H9 (cell line): ENCODE results near the gene ANTKMT. TPM values are rescaled to one million over a fixed set of nuclear protein-coding genes. Genes with fewer than 3 reads are reported as not detected.

Experiments used
- DNase-seq: peaks from one replicate; pipeline ENCODE4 v3.0.0-alpha.2; 2017
- H2AFZ ChIP-seq: one replicate; pipeline ENCODE4 v1.6.1; 2013; ENCODE audit warnings: mild to moderate bottlenecking, low read length, control low read depth, moderate library complexity
- H2AK5ac ChIP-seq: 2 replicates; pipeline ENCODE4 v1.6.1; 2013; ENCODE audit warnings: low read length, control low read depth, mixed read lengths; ENCODE audit not compliant: insufficient read length
- H2BK120ac ChIP-seq: one replicate; pipeline ENCODE4 v1.6.1; 2013; ENCODE audit warnings: low read depth, mild to moderate bottlenecking, low read length, control low read depth, inconsistent platforms; ENCODE audit not compliant: poor library complexity, severe bottlenecking
- H2BK12ac ChIP-seq: 2 replicates; pipeline ENCODE4 v1.6.1; 2013; ENCODE audit warnings: low read length, control low read depth, mixed read lengths, low read depth; ENCODE audit not compliant: insufficient read length
- H2BK15ac ChIP-seq: 2 replicates; pipeline ENCODE4 v1.6.1; 2013; ENCODE audit warnings: low read depth, low read length, control low read depth
- H2BK20ac ChIP-seq: one replicate; pipeline ENCODE4 v1.6.1; 2013; ENCODE audit warnings: low read depth, mild to moderate bottlenecking, low read length, control low read depth, inconsistent platforms; ENCODE audit not compliant: poor library complexity, severe bottlenecking
- H2BK5ac ChIP-seq: 2 replicates; pipeline ENCODE4 v1.6.1; 2013; ENCODE audit warnings: low read length, control low read depth, mixed read lengths; ENCODE audit not compliant: insufficient read length
- H3K14ac ChIP-seq: 2 replicates; pipeline ENCODE4 v1.6.1; 2013; ENCODE audit warnings: low read length, control low read depth; ENCODE audit not compliant: insufficient read depth
- H3K18ac ChIP-seq: 2 replicates; pipeline ENCODE4 v1.6.1; 2013; ENCODE audit warnings: low read depth, mild to moderate bottlenecking, mixed read lengths, low read length, control low read depth; ENCODE audit not compliant: insufficient read length
- H3K23ac ChIP-seq: 2 replicates; pipeline ENCODE4 v1.6.1; 2013; ENCODE audit warnings: low read length, control low read depth, mixed read lengths, low read depth; ENCODE audit not compliant: insufficient read length
- H3K23me2 ChIP-seq: 2 replicates; pipeline ENCODE4 v1.6.1; 2013; ENCODE audit warnings: low read depth, mild to moderate bottlenecking, mixed read lengths, low read length, control low read depth; ENCODE audit not compliant: insufficient read length, poor library complexity, severe bottlenecking
- H3K27ac ChIP-seq: 2 replicates; pipeline ENCODE4 v1.5.1; 2013; ENCODE audit warnings: low read length, control low read depth, mixed read lengths, low read depth; ENCODE audit not compliant: insufficient read length
- H3K27me3 ChIP-seq: 2 replicates; pipeline ENCODE4 v1.6.1; 2013; ENCODE audit warnings: low read length, control low read depth, inconsistent platforms; ENCODE audit not compliant: insufficient read depth
- H3K4ac ChIP-seq: 2 replicates; pipeline ENCODE4 v1.6.1; 2013; ENCODE audit warnings: low read depth, mild to moderate bottlenecking, control low read depth, inconsistent platforms, low read length, moderate library complexity
- H3K4me1 ChIP-seq: 2 replicates; pipeline ENCODE4 v1.6.1; 2013; ENCODE audit warnings: low read length, control low read depth, inconsistent platforms; ENCODE audit not compliant: insufficient read depth
- H3K4me2 ChIP-seq: 2 replicates; pipeline ENCODE4 v1.6.1; 2013; ENCODE audit warnings: low read length, control low read depth, mixed read lengths; ENCODE audit not compliant: insufficient read length, insufficient read depth
- H3K56ac ChIP-seq: 2 replicates; pipeline ENCODE4 v1.6.1; 2013; ENCODE audit warnings: low read depth, mild to moderate bottlenecking, mixed read lengths, low read length, control low read depth; ENCODE audit not compliant: insufficient read length
- H3K79me1 ChIP-seq: 2 replicates; pipeline ENCODE4 v1.6.1; 2013; ENCODE audit warnings: low read depth, mild to moderate bottlenecking, moderate library complexity, low read length, control low read depth, inconsistent platforms; ENCODE audit not compliant: insufficient read depth, poor library complexity, severe bottlenecking
- H3K79me2 ChIP-seq: 2 replicates; pipeline ENCODE4 v1.6.1; 2013; ENCODE audit warnings: low read length, control low read depth, inconsistent platforms; ENCODE audit not compliant: insufficient read depth
- H3K9ac ChIP-seq: 2 replicates; pipeline ENCODE4 v1.6.1; 2013; ENCODE audit warnings: low read length, control low read depth, mixed read lengths; ENCODE audit not compliant: insufficient read length; ENCODE audit errors: extremely low read depth
- H3K9me3 ChIP-seq: one replicate; pipeline ENCODE4 v1.6.1; 2013; ENCODE audit warnings: low read depth, low read length, inconsistent platforms; ENCODE audit not compliant: control insufficient read depth
- H3T11ph ChIP-seq: one replicate; pipeline ENCODE4 v1.6.1; 2013; ENCODE audit warnings: mild to moderate bottlenecking, low read length, control low read depth, inconsistent platforms
- H4K20me1 ChIP-seq: one replicate; pipeline ENCODE4 v1.6.1; 2013; ENCODE audit not compliant: control insufficient read depth, insufficient read length, insufficient read depth
- H4K5ac ChIP-seq: 2 replicates; pipeline ENCODE4 v1.6.1; 2013; ENCODE audit warnings: low read depth, mild to moderate bottlenecking, mixed read lengths, low read length, control low read depth; ENCODE audit not compliant: insufficient read length
- H4K8ac ChIP-seq: replicated peaks from 2 replicates; pipeline ENCODE4 v1.6.1; 2013; ENCODE audit warnings: low read length, control low read depth, mixed read lengths, low read depth; ENCODE audit not compliant: insufficient read length
- H4K91ac ChIP-seq: 2 replicates; pipeline ENCODE4 v1.6.1; 2013; ENCODE audit warnings: low read depth, mild to moderate bottlenecking, moderate library complexity, mixed read lengths, low read length, control low read depth; ENCODE audit not compliant: insufficient read length
- H3K27ac Mint-ChIP-seq, 3 experiments: 2 replicates in 2 of 3; 3 replicates in 1 of 3; pipeline ENCODE4 v1.8.0; 2020 to 2021; ENCODE audit warnings: mixed read lengths in 3 of 3, mild to moderate bottlenecking in 1 of 3, moderate library complexity in 1 of 3
- H3K27me3 Mint-ChIP-seq: 2 replicates; pipeline ENCODE4 v1.8.0; 2021; ENCODE audit warnings: low read depth, mild to moderate bottlenecking, moderate library complexity, mixed read lengths
- H3K36me3 Mint-ChIP-seq, 3 experiments: 2 replicates in 2 of 3; 3 replicates in 1 of 3; pipeline ENCODE4 v1.8.0; 2020 to 2021; ENCODE audit warnings: low read depth in 3 of 3, mixed read lengths in 3 of 3; ENCODE audit not compliant: insufficient read depth in 1 of 3
- H3K4me1 Mint-ChIP-seq, 2 experiments: 2 replicates each; pipeline ENCODE4 v1.8.0; 2020; ENCODE audit warnings: mixed read lengths in 2 of 2
- H3K4me3 Mint-ChIP-seq, 2 experiments: 2 replicates in 1 of 2; 3 replicates in 1 of 2; pipeline ENCODE4 v1.8.0; 2020 to 2021; ENCODE audit warnings: mild to moderate bottlenecking in 2 of 2, mixed read lengths in 2 of 2, moderate library complexity in 1 of 2
- H3K9me3 Mint-ChIP-seq, 2 experiments: 2 replicates in 1 of 2; 3 replicates in 1 of 2; pipeline ENCODE4 v1.8.0; 2020; ENCODE audit warnings: mild to moderate bottlenecking in 2 of 2, mixed read lengths in 2 of 2, moderate library complexity in 1 of 2
- CTCF ChIP-seq: fragments of 200-600 bp; sonication (generic); conservative IDR thresholded peaks from 3 replicates; pipeline ENCODE4 v1.8.0; 2021; ENCODE audit warnings: antibody characterized with exemption, mild to moderate bottlenecking
- WGBS: extraction: QIAGEN DNeasy Blood & Tissue Kit; methylation state at CpG from one replicate; pipeline ENCODE4 v1.1.7; 2013; ENCODE audit warnings: missing lambda C conversion rate, low lambda C conversion rate, mixed read lengths; ENCODE audit not compliant: insufficient read length; ENCODE audit errors: extremely low coverage; 5-methylcytosine and 5-hydroxymethylcytosine counted together
- total RNA-seq: library from RNA; stranded (reverse); gene quantifications from 2 replicates; pipeline ENCODE4 v1.2.1, GENCODE V29; 2021

ANTKMT gene
- total RNA-seq, 1 experiment from 2014 or later = 31.5 TPM

- no peak overlapping the region for H3K27ac Mint-ChIP-seq
- H3K4me1 ChIP-seq = no peaks in the 10 kb centered on the region
- no CpG with 5 or more reads among the region's 80 CpGs for WGBS
- H3K4ac ChIP-seq = no peak overlapping the region
- DNase-seq = peak; percentile 87
- no peaks in the 10 kb centered on the region for H3K9me3 Mint-ChIP-seq
- no peak overlapping the region for H2AK5ac ChIP-seq
- H3K79me1 ChIP-seq = no peaks in the 10 kb centered on the region
- no peaks in the 10 kb centered on the region for H3K9me3 ChIP-seq
- no peak overlapping the region for H2AFZ ChIP-seq
- H3K4me2 ChIP-seq = peak overlapping the region; percentile 87
- H3K23me2 ChIP-seq = peaks cover 11% of the 10 kb centered on the region
- peak overlapping the region; percentile 40 for H3K9ac ChIP-seq
- no peak overlapping the region for H3K56ac ChIP-seq
- no peak overlapping the region for H4K5ac ChIP-seq
- H2BK12ac ChIP-seq = no peak overlapping the region
- H4K8ac ChIP-seq = no peak overlapping the region
- H3K23ac ChIP-seq = no peak overlapping the region
- H3K18ac ChIP-seq = no peak overlapping the region
- H3K14ac ChIP-seq = no peak overlapping the region
- H4K91ac ChIP-seq = no peak overlapping the region
- TF ChIP-seq CTCF = no peak
- H3K4me3 Mint-ChIP-seq = peak overlapping the region; percentile 61 to 79
- no peaks in the 10 kb centered on the region for H4K20me1 ChIP-seq
- H3K27me3 Mint-ChIP-seq = peaks cover 12% of the 10 kb centered on the region
- H3K4me1 Mint-ChIP-seq = no peaks in the 10 kb centered on the region
- H3K27ac ChIP-seq = no peak overlapping the region
- H3K79me2 ChIP-seq = no peaks in the 10 kb centered on the region
- no peak overlapping the region for H2BK15ac ChIP-seq
- H2BK5ac ChIP-seq = no peak overlapping the region
- H2BK20ac ChIP-seq = no peak overlapping the region
- H3K36me3 Mint-ChIP-seq = peaks cover 0 to 8% (median 0%) of the 10 kb centered on the region in 3 experiments; a peak in 2 of 7 replicates
- no peaks in the 10 kb centered on the region for H3K27me3 ChIP-seq
- H2BK120ac ChIP-seq = no peak overlapping the region
- no peak overlapping the region for H3T11ph ChIP-seq
These were observed 7.4 kb downstream of the ANTKMT start for GRCh38 chr16:728131-728889.
